Measurements from ENCODE around the gene FEM1A. TPM values are rescaled to one million over a fixed set of nuclear protein-coding genes. Genes with fewer than 3 reads are reported as not detected.

Gene FEM1A
- total and polyA plus RNA-seq, 9 of the 15 experiments (the other 6 are each of a cell fraction or from before 2014, with no cell fraction given): 0.08 to 19.0 (median 6.8) TPM

DNA sequence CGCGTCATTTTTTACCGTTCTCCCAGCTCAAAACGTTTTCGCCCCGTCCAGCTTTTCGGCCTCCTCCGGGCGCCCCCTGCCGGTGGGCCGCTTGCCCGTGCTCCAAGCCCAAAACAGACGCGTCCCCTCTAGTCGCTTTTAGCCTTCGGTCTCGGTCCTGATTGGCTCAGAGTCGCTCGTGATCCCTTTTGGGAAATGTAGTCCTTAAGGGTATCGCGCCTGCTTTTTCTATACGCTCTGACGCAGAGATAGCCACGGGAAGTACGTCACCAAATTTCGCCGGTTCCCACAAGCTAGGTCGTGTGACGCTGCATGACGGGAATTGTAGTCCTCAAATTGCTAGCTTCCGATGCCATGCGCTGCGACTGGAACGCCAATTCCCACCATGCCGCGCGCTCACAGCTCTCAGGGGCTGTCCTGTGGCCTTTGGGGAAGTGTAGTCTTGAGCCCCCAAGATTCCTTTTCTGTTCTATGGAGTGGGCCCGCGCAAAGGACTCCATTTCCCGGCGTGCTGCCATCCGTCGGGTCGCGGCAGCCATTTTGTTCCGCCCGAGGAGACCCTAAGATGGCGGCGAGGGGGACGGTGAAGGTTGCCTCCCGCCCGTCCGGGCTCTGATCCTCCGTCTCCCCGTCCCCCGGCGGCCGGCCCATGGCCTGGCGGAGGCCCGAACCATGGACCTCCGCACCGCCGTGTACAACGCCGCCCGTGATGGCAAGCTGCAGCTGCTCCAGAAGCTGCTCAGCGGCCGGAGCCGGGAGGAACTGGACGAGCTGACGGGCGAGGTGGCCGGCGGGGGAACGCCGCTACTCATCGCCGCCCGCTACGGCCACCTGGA is at the start of gene FEM1A (continued):
- peak; percentile 96 for TF ChIP-seq HDAC8 (tag; IDR thresholded peaks at IDR 0.05)
- TF ChIP-seq NFIC (IDR thresholded peaks at IDR 0.05): peak; percentile 83
- peak; percentile 70; the same call in 1 of the 2 replicates for TF ChIP-seq POLR2AphosphoS5 (IDR thresholded peaks at IDR 0.05; ENCODE audit: control insufficient read depth, insufficient read depth, low read depth, low read length)
- TF ChIP-seq, protein P1, sequence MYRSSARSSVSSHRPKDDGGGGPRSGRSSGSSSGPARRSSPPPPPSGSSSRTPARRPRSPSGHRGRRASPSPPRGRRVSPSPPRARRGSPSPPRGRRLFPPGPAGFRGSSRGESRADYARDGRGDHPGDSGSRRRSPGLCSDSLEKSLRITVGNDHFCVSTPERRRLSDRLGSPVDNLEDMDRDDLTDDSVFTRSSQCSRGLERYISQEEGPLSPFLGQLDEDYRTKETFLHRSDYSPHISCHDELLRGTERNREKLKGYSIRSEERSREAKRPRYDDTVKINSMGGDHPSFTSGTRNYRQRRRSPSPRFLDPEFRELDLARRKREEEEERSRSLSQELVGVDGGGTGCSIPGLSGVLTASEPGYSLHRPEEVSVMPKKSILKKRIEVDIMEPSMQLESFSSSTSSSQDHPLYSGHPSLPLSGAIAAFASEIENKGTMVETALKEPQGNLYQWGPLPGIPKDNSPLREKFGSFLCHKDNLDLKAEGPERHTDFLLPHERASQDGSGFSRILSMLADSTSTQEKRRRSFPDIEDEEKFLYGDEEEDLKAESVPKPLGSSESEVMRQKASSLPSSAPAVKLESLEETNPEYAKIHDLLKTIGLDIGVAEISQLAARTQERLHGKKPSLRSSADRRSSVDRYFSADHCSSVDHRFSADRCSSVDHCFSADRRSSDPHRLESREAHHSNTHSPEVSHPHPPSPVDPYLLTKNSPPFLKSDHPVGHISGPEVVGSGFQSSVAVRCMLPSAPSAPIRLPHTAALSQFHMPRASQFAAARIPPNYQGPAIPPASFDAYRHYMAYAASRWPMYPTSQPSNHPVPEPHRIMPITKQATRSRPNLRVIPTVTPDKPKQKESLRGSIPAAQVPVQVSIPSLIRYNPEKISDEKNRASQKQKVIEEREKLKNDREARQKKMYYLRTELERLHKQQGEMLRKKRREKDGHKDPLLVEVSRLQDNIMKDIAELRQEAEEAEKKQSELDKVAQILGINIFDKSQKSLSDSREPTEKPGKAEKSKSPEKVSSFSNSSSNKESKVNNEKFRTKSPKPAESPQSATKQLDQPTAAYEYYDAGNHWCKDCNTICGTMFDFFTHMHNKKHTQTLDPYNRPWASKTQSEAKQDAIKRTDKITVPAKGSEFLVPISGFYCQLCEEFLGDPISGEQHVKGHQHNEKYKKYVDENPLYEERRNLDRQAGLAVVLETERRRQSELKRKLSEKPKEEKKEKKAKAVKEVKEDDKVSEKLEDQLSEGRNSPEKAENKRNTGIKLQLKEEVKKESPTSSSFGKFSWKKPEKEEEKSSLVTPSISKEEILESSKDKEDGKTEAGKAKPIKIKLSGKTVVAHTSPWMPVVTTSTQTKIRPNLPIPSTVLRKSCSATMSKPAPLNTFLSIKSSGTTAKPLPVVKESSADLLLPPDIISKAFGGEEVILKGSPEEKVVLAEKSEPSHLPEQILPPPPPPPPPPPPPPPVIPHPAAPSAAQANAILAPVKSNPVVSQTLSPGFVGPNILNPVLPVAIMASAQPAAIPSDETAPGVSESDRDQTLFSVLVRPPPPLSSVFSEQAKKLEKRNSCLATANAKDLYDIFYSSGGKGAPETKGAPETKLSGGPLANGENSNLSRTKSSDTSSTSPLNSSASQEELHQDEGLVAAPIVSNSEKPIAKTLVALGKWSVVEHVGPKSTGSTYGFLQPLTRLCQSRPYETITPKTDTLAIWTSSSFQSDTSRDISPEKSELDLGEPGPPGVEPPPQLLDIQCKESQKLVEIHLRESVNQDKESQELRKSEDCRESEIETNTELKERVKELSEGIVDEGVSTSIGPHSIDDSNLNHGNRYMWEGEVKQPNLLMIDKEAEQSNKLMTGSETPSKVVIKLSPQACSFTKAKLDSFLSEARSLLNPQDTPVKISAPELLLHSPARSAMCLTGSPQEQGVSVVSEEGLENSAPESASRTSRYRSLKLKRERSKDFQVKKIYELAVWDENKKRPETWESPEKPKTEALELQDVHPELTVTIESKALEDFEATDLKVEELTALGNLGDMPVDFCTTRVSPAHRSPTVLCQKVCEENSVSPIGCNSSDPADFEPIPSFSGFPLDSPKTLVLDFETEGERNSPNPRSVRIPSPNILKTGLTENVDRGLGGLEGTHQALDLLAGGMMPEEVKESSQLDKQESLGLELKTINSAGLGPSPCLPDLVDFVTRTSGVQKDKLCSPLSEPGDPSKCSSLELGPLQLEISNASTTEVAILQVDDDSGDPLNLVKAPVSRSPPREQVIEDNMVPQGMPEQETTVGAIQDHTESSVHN (IDR thresholded peaks at IDR 0.05; ENCODE audit: borderline replicate concordance in 1 of 2, low read depth in 1 of 2): peak in 1 of 2 experiments; percentile 97; a peak in 2 of 4 replicates
- peak; percentile 56 for TF ChIP-seq JUND (IDR thresholded peaks at IDR 0.05; ENCODE audit: borderline replicate concordance, low read depth, low read length)
- TF ChIP-seq JUND (tag; IDR thresholded peaks at IDR 0.05; ENCODE audit: borderline replicate concordance, low read depth, low read length): no peak
- TF ChIP-seq RBM17 (IDR thresholded peaks at IDR 0.05; ENCODE audit: borderline replicate concordance, low read depth, low read length): no peak
- peak; percentile 71 for TF ChIP-seq FOSL1 (tag; conservative IDR thresholded peaks at IDR 0.05)
- TF ChIP-seq CCAR2 (IDR thresholded peaks at IDR 0.05; ENCODE audit: low read depth, low read length): no peak
- no peak for TF ChIP-seq CBFA2T2 (conservative IDR thresholded peaks at IDR 0.05)
- TF ChIP-seq ZNF384 (IDR thresholded peaks at IDR 0.05; ENCODE audit: low read depth, low read length): peak; percentile 79
- TF ChIP-seq ZBTB33 (CRISPR knock-in tag; IDR thresholded peaks at IDR 0.05): peak; percentile 53; the same call in 1 of the 2 replicates
- peak; percentile 68; the same call in 1 of the 2 replicates for TF ChIP-seq KLF13 (tag; IDR thresholded peaks at IDR 0.05; ENCODE audit: borderline replicate concordance, low read depth)
- TF ChIP-seq, protein P2, sequence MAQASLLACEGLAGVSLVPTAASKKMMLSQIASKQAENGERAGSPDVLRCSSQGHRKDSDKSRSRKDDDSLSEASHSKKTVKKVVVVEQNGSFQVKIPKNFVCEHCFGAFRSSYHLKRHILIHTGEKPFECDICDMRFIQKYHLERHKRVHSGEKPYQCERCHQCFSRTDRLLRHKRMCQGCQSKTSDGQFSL (CRISPR knock-in tag; IDR thresholded peaks at IDR 0.05): 0 out of 2 replicates have a peak, but pooled peaks have one; percentile 16
- TF ChIP-seq, protein P2 (tag; IDR thresholded peaks at IDR 0.05): no peak
